ENCODE results near the gene BST1.

The BST1 gene

GRCh38 chr4:15702941-15703403 lies at the start of gene BST1:
BST1 (plus strand) TSS chr4:15703065; CDS start chr4:15703145, 80 bp downstream.
- peak; percentile 48 for DNase-seq

GRCh38 chr4:15653420-15653819 lies 49.4 kb upstream of the BST1 start:
- DNase-seq: no peak

- no peak for DNase-seq
Measured at GRCh38 chr4:15653864-15654592, 48.8 kb upstream of the BST1 start.

GRCh38 chr4:15654593-15655222 lies 48.2 kb upstream of the BST1 start:
- DNase-seq: no peak

GRCh38 chr4:15655223-15656037 lies 47.4 kb upstream of the BST1 start, which contains the start of gene FBXL5:
FBXL5 (minus strand) TSS chr4:15655357; CDS start chr4:15655287, 70 bp downstream.
- peak; percentile 84 for DNase-seq

GRCh38 chr4:15656038-15656470 lies 46.8 kb upstream of the BST1 start:
- no peak for DNase-seq

GRCh38 chr4:15657366-15657765 lies 45.5 kb upstream of the BST1 start:
- DNase-seq: no peak

GRCh38 chr4:15658136-15658770 lies 44.6 kb upstream of the BST1 start:
- no peak for DNase-seq

GRCh38 chr4:15658781-15659180 lies 44.1 kb upstream of the BST1 start:
- DNase-seq: no peak

GRCh38 chr4:15659768-15660570 lies 42.9 kb upstream of the BST1 start:
- no peak for DNase-seq

GRCh38 chr4:15665753-15666365 lies 37.0 kb upstream of the BST1 start:
- DNase-seq: no peak

GRCh38 chr4:15667006-15667405 lies 35.9 kb upstream of the BST1 start:
- DNase-seq: no peak

GRCh38 chr4:15668566-15669435 lies 34.1 kb upstream of the BST1 start:
- DNase-seq: no peak

- no peak for DNase-seq
Measured at GRCh38 chr4:15670576-15670975, 32.3 kb upstream of the BST1 start.

GRCh38 chr4:15672101-15672500 lies 30.8 kb upstream of the BST1 start:
- no peak for DNase-seq

- no peak for DNase-seq
Measured at GRCh38 chr4:15673337-15673736, 29.5 kb upstream of the BST1 start.

GRCh38 chr4:15674046-15674445 lies 28.8 kb upstream of the BST1 start:
- DNase-seq: no peak

- DNase-seq: no peak
Measured at GRCh38 chr4:15674926-15675325, 27.9 kb upstream of the BST1 start.

GRCh38 chr4:15675356-15675755 lies 27.5 kb upstream of the BST1 start:
- DNase-seq: no peak

- DNase-seq: no peak
Measured at GRCh38 chr4:15676039-15676438, 26.8 kb upstream of the BST1 start.

- no peak for DNase-seq
Measured at GRCh38 chr4:15676899-15677298, 26.0 kb upstream of the BST1 start.

All from activated CD4-positive, CD25-positive, alpha-beta regulatory T cell treated with anti-CD3 and anti-CD28 coated beads, Interleukin-2, amount 50 U/mL, for 72 hours (primary cell).